GM19240 (cell line): ENCODE measurements around the gene DUSP2.
"Not testable (repeated sequence)": the region's sequence is repeated elsewhere in the genome, so short reads cannot be mapped to it uniquely, and the experiment has no call there.

ENCODE experiments used
- DNase-seq: peaks from one replicate; pipeline ENCODE4 v3.0.0; 2011; ENCODE audit warnings: low spot score; ENCODE audit not compliant: insufficient read length

The DUSP2 gene

GRCh38 chr2:96147593-96148201 lies 2.5 kb upstream of the DUSP2 start:
- DNase-seq: no peak

GRCh38 chr2:96146881-96147592 lies 1.8 kb upstream of the DUSP2 start:
- DNase-seq: no peak

- DNase-seq: peak; percentile 86
Measured at GRCh38 chr2:96146153-96146880, 1.1 kb upstream of the DUSP2 start.

GRCh38 chr2:96145848-96146152 lies 560 bp upstream of the DUSP2 start:
- DNase-seq: no peak

- no peak for DNase-seq
Measured at GRCh38 chr2:96144481-96145035, 682 bp downstream of the DUSP2 start.

GRCh38 chr2:96143848-96144480 lies 1.3 kb downstream of the DUSP2 start:
- DNase-seq: no peak

- no peak for DNase-seq
Measured at GRCh38 chr2:96143231-96143847, 1.9 kb downstream of the DUSP2 start.

- DNase-seq: no peak
Measured at GRCh38 chr2:96142217-96143113, 2.8 kb downstream of the DUSP2 start.

GRCh38 chr2:96141624-96141967 lies 3.6 kb downstream of the DUSP2 start:
- DNase-seq: not testable (repeated sequence)

GRCh38 chr2:96140941-96141623 lies 4.2 kb downstream of the DUSP2 start:
- DNase-seq: no peak

- DNase-seq: no peak
Measured at GRCh38 chr2:96139181-96139758, 6.0 kb downstream of the DUSP2 start.

- no peak for DNase-seq
Measured at GRCh38 chr2:96138179-96139145, 6.8 kb downstream of the DUSP2 start, which contains the start of gene ASTL. TSS of gene ASTL (minus strand) at chr2:96138502. CDS start at chr2:96138436, 66 bp downstream.

GRCh38 chr2:96137321-96138178 lies 7.7 kb downstream of the DUSP2 start:
- DNase-seq: no peak

- DNase-seq: no peak
Measured at GRCh38 chr2:96136129-96136720, 9.0 kb downstream of the DUSP2 start.

GRCh38 chr2:96135621-96136020 lies 9.6 kb downstream of the DUSP2 start:
- no peak for DNase-seq

- no peak for DNase-seq
Measured at GRCh38 chr2:96135171-96135570, 10.1 kb downstream of the DUSP2 start.

GRCh38 chr2:96134421-96134820 lies 10.8 kb downstream of the DUSP2 start:
- DNase-seq: no peak
